K562 (cell line): ENCODE results near the gene FKBP7. TPM values are rescaled to one million over a fixed set of nuclear protein-coding genes. Genes with fewer than 3 reads are reported as not detected.

Experiments used
- CHCHD3 ChIP-seq: fragments of 250-450 bp; sonication (Bioruptor Pico); IDR thresholded peaks from 2 replicates; pipeline ENCODE4 v2.1.2; 2022; ENCODE audit warnings: mild to moderate bottlenecking
- FOSL1 ChIP-seq: fragments of 200-800 bp; sonication (Bioruptor generic); conservative IDR thresholded peaks from 2 replicates; pipeline ENCODE4 v1.6.1; 2016; ENCODE audit warnings: missing genetic modification characterization, missing compliant biosample characterization
- polyA plus RNA-seq, 8 experiments: library from polyadenylated mRNA; depleted of rRNA in 4 of 8; stranded (reverse) in 5 of 8; unstranded in 3 of 8; fragments of >200 nt; fragmentation: Nextera tagmentation in 2 of 8; fragmentation: Illumina TruSeq in 1 of 8; extraction: Ambion mirVana in 2 of 8; extraction: Trizol in 1 of 8; gene quantifications; 2 replicates each; pipeline versions ENCODE4 v1.2.1 to v1.2.3, GENCODE V29; 2011 to 2014; ENCODE audit warnings: inconsistent platforms in 1 of 8, missing spikeins in 1 of 8
- total RNA-seq, 7 experiments: library from RNA; depleted of rRNA in 6 of 7; stranded (reverse); fragments of >200 nt in 6 of 7; fragmentation: Illumina TruSeq in 2 of 7; extraction: Trizol in 2 of 7; gene quantifications; 2 replicates each; pipeline versions ENCODE4 v1.2.1 to v1.2.3, GENCODE V29; 2011 to 2021; ENCODE audit warnings: low replicate concordance in 1 of 7
- TF ChIP-seq, protein P1 (sequence below), 2 experiments: fragments of 450-650 bp; formaldehyde crosslinking in 1 of 2; IDR thresholded peaks; 2 replicates each; pipeline versions ENCODE4 v1.4.0 to v1.6.1; 2014 to 2020; ENCODE audit warnings: mild to moderate bottlenecking in 2 of 2, borderline replicate concordance in 1 of 2, low read depth in 1 of 2

The FKBP7 gene
- total and polyA plus RNA-seq, 9 of the 15 experiments (the other 6 are each of a cell fraction or from before 2014, with no cell fraction given): 6.1 to 23.2 (median 19.0) TPM

DNA sequence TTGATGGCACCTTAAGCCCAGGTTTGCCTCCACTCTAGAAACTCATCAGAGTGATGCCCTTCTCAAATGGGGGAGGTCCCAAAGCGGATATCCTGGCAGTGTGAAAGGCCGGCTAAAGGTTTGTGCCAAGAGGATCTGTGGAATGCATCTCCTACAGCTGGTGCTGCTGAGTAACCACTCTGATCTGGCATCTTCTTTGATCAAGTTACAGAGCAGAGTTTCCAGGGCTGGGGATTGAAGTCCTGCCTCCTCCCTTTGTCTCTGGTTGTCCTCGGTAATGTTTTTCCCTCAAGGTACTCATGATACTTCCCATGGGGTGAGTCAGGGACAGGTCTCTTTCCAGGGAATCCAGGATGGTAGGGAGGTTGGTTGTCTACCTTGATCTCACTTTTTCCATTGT, 52.0 kb downstream of the FKBP7 start (continued):
- TF ChIP-seq, protein P1, sequence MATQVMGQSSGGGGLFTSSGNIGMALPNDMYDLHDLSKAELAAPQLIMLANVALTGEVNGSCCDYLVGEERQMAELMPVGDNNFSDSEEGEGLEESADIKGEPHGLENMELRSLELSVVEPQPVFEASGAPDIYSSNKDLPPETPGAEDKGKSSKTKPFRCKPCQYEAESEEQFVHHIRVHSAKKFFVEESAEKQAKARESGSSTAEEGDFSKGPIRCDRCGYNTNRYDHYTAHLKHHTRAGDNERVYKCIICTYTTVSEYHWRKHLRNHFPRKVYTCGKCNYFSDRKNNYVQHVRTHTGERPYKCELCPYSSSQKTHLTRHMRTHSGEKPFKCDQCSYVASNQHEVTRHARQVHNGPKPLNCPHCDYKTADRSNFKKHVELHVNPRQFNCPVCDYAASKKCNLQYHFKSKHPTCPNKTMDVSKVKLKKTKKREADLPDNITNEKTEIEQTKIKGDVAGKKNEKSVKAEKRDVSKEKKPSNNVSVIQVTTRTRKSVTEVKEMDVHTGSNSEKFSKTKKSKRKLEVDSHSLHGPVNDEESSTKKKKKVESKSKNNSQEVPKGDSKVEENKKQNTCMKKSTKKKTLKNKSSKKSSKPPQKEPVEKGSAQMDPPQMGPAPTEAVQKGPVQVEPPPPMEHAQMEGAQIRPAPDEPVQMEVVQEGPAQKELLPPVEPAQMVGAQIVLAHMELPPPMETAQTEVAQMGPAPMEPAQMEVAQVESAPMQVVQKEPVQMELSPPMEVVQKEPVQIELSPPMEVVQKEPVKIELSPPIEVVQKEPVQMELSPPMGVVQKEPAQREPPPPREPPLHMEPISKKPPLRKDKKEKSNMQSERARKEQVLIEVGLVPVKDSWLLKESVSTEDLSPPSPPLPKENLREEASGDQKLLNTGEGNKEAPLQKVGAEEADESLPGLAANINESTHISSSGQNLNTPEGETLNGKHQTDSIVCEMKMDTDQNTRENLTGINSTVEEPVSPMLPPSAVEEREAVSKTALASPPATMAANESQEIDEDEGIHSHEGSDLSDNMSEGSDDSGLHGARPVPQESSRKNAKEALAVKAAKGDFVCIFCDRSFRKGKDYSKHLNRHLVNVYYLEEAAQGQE (IDR thresholded peaks at IDR 0.05; ENCODE audit: borderline replicate concordance): no peak
- TF ChIP-seq, protein P1 (CRISPR knock-in tag; IDR thresholded peaks at IDR 0.05; ENCODE audit: low read depth): no peak
- TF ChIP-seq CHCHD3 (no peak), FOSL1 (tag) (0 out of 2 replicates have a peak, but pooled peaks have one; percentile 28)
- TF ChIP-seq, all 486 proteins: peak for 1
